Activated T-cell treated with anti-CD3 and anti-CD28 coated beads, Interleukin-2, amount 50 U/mL, for 24 hours (primary cell): ENCODE data around the gene GNL1.
A peak's percentile ranks its signal among the peaks of the same experiment; 100 is the strongest.
"Not testable (repeated sequence)": the region's sequence is repeated elsewhere in the genome, so short reads cannot be mapped to it uniquely, and the experiment has no call there.

Experiments used
- DNase-seq: peaks from one replicate; pipeline ENCODE4 v3.0.0-alpha.2; 2020
- H3K27ac Mint-ChIP-seq: 2 replicates; pipeline ENCODE4 v1.8.0; 2020; ENCODE audit warnings: mild to moderate bottlenecking, mixed read lengths
- H3K27me3 Mint-ChIP-seq: 2 replicates; pipeline ENCODE4 v1.8.0; 2020; ENCODE audit warnings: mixed read lengths
- H3K36me3 Mint-ChIP-seq: 2 replicates; pipeline ENCODE4 v1.8.0; 2020; ENCODE audit warnings: low read depth, mixed read lengths
- H3K4me1 Mint-ChIP-seq: 2 replicates; pipeline ENCODE4 v1.8.0; 2020; ENCODE audit warnings: low read depth, mixed read lengths
- H3K4me3 Mint-ChIP-seq: 2 replicates; pipeline ENCODE4 v1.8.0; 2020; ENCODE audit warnings: mild to moderate bottlenecking, moderate library complexity, mixed read lengths
- H3K9me3 Mint-ChIP-seq: 2 replicates; pipeline ENCODE4 v1.8.0; 2020; ENCODE audit warnings: mixed read lengths

Gene GNL1, protein sequence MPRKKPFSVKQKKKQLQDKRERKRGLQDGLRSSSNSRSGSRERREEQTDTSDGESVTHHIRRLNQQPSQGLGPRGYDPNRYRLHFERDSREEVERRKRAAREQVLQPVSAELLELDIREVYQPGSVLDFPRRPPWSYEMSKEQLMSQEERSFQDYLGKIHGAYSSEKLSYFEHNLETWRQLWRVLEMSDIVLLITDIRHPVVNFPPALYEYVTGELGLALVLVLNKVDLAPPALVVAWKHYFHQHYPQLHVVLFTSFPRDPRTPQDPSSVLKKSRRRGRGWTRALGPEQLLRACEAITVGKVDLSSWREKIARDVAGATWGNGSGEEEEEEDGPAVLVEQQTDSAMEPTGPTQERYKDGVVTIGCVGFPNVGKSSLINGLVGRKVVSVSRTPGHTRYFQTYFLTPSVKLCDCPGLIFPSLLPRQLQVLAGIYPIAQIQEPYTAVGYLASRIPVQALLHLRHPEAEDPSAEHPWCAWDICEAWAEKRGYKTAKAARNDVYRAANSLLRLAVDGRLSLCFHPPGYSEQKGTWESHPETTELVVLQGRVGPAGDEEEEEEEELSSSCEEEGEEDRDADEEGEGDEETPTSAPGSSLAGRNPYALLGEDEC

DNA sequence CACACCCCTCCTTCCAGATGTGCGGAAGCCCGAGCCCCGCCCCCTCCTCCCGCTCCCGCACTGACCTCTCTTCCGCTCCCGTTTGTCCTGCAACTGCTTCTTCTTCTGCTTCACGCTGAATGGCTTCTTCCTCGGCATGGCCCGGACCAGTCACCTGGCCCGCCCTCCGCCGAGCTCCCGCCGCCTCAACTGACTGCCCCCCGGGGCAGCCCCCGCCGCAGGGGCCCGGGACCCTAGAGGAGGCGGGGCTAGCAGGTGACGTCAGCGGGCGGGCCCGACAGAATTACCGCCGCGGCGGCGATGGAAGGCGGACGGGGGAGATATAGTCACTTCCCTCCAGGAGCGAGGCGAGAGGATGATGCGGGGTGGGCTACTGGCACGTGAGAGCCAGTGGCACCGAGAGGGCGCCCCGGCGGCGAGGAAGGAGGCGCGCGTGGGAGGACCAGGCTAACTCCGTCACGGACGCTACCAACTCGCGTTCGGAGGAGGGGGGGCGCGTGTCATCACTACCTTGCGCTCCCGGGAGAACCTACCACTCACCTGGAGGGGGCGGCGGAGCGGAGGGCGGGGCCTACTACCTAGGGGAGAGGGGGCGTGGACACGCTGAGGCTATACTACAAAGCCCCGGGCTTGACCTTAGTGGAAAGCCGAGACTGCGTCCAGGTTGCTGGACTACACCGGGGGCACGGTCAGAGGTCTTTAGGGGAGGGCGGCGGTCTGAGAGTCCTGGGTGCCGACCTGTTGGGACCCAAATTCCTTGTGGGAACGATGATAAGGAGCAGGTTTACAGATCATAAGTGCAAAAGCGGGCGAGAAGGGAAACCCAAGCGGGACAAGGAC, at the start of gene GNL1:
Gene GNL1 (minus strand): TSS at position 424 of the 840 bp plus-strand sequence. CDS start 286 bp downstream, at position 138.
- H3K27ac Mint-ChIP-seq = peak within 1 kb of the TSS; percentile 99
- no peaks in the 10 kb centered on the region for H3K9me3 Mint-ChIP-seq
- peaks cover 97% of the 10 kb centered on the region for H3K36me3 Mint-ChIP-seq
- peaks cover 48% of the 10 kb centered on the region for H3K4me1 Mint-ChIP-seq
- peak; percentile 99 for DNase-seq
- no peaks in the 10 kb centered on the region for H3K27me3 Mint-ChIP-seq
- H3K4me3 Mint-ChIP-seq = peak within 1 kb of the TSS; percentile 96

DNA sequence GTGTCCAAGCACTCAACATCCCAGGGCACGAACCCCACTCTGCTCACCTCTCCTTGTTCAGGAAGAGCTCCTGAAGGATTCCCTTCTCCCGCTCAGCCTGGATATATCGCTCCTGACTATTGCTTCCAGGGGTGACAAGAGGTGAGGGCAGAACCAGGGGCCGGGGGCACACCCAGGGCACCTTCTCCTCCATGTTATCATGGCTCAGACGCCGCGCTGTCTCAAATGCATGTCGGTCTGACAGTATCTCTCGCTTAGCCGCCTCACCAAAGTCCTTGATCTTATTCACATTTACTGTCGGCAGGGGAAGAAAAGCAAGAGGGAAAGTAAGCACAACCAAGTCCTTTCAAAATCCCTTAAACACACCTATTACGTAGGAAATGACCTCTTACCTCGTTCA, 47.7 kb upstream of the GNL1 start:
- Mint-ChIP-seq H3K4me1 (peaks cover 33% of the 10 kb centered on the region), H3K27ac (peak overlapping the region; percentile 50), H3K36me3 (peaks cover 99% of the 10 kb centered on the region), H3K9me3 (no peaks in the 10 kb centered on the region), H3K4me3 (no peak overlapping the region), H3K27me3 (no peaks in the 10 kb centered on the region)
- no peak for DNase-seq

DNA sequence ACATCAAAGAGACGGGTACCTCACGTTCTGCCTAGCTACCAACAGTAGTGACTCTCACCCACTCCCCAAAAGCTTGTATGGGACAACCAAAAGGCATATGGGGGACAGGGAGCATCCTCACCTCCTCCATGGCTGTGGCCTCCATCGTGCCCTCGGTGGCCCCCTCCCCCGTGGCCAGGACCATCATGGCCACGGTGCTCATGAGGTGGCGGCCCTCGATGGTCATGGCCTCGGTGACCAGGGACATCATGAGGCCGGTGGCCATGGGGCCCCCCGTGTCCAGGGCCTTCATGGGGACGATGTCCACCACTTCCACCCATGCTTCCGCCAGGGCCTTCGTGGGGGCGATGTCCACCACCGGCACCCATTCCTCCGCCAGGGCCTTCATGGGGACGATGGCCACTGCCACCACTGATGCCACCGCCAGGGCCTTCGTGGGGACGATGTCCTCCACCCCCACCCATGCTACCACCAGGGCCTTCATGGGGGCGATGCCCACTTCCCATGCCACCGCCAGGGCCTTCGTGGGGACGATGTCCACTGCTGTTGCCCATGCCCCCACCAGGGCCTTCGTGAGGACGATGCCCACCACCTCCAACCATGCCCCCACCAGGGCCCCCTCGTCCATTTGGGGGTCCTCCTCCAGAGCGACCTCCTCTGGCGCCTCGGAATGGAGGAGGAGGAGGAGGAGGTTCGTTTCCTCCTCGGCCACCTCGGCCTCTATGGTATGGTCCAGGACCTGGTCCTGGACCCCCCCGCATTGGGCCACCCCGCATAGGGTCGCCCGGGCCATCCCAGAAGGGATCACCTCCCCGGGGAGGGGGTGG, 45.7 kb upstream of the GNL1 start:
- Mint-ChIP-seq H3K36me3 (peaks cover 95% of the 10 kb centered on the region), H3K4me3 (no peak overlapping the region), H3K27me3 (no peaks in the 10 kb centered on the region), H3K27ac (peak overlapping the region; percentile 78), H3K4me1 (peaks cover 29% of the 10 kb centered on the region), H3K9me3 (no peaks in the 10 kb centered on the region)
- no peak for DNase-seq

DNA sequence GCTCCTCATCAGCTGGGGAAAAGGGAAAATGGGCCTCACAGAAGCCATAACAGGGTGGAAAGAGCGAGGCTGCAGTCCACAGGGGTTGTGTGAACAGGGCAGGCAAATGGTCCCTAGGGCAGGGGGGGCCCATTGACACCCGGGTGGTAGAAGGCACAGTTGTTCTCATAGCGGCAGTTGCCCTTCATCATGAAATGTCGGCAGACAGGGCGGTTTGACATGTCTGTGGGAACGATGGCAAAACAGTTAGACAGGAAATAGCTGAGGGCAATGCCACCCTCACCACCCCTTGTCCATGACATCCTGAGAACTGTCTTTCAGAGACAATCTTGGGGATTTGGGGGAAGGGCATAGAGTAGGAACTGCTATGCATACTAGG, 45.1 kb upstream of the GNL1 start:
- Mint-ChIP-seq H3K4me1 (peaks cover 27% of the 10 kb centered on the region), H3K4me3 (no peak overlapping the region), H3K36me3 (peaks cover 95% of the 10 kb centered on the region), H3K27ac (peak overlapping the region; percentile 78), H3K9me3 (no peaks in the 10 kb centered on the region), H3K27me3 (no peaks in the 10 kb centered on the region)
- no peak for DNase-seq

DNA sequence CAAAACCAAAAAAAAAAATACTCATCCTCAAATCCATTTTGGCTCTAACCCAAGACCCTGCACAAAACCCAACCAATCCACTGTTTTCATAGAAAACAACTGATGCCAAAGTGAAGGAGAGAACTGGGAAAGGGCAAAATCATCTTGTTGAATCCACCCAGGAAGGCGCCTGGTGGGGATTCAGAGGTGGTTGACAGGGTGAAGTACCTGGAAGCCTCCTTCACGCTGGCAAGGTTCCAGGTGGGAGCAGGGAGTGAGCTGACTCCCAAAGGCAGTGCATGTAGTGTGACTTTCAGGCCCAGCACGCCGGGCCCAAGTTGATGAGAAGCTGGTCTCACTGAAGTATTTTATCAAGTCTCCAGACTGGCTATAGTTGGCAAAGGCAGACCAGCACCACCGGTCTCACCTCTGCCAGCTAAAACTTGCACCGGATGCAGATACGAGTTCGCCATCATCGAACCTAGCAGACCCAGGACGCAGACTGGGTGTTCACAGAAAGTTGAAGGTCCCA, 44.2 kb upstream of the GNL1 start:
- Mint-ChIP-seq H3K4me1 (peaks cover 21% of the 10 kb centered on the region), H3K27me3 (no peaks in the 10 kb centered on the region), H3K4me3 (no peak overlapping the region), H3K27ac (peak overlapping the region; percentile 57), H3K9me3 (no peaks in the 10 kb centered on the region), H3K36me3 (peaks cover 88% of the 10 kb centered on the region)
- no peak for DNase-seq

DNA sequence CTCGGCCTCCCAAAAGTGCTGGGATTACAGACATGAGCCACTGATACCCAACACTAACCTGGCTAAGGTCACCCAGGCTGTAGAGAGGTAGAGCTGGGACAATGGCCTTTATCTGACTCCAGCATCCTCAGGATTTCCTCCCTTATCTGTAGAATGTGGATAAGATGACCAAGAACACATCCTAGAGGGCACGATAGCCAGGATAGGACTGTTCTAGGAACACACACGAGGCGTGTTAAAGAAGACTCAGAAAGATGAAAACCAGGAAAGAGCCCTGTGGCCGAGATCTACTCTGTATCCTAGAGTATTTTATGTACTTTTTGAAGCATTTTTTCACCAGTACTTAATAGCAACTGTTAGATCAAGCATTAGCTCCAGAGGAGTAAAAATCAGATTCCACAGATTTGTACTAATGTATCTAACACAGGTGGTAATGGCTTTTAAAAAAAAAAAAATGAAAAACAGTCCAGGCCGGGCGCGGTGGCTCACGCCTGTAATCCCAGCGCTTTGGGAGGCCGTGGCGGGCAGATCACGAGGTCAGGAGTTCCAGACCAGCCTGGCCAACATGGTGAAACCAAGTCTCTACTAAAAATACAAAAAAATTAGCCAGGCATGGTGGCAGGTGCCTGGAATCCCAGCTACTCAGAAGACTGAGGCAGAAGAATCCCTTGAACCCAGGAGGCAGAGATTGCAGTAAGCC, 43.5 kb upstream of the GNL1 start:
- no peak for DNase-seq
- Mint-ChIP-seq H3K27ac (peak overlapping the region; percentile 57), H3K9me3 (no peaks in the 10 kb centered on the region), H3K36me3 (peaks cover 88% of the 10 kb centered on the region), H3K4me1 (peaks cover 23% of the 10 kb centered on the region), H3K27me3 (no peaks in the 10 kb centered on the region), H3K4me3 (no peak overlapping the region)

DNA sequence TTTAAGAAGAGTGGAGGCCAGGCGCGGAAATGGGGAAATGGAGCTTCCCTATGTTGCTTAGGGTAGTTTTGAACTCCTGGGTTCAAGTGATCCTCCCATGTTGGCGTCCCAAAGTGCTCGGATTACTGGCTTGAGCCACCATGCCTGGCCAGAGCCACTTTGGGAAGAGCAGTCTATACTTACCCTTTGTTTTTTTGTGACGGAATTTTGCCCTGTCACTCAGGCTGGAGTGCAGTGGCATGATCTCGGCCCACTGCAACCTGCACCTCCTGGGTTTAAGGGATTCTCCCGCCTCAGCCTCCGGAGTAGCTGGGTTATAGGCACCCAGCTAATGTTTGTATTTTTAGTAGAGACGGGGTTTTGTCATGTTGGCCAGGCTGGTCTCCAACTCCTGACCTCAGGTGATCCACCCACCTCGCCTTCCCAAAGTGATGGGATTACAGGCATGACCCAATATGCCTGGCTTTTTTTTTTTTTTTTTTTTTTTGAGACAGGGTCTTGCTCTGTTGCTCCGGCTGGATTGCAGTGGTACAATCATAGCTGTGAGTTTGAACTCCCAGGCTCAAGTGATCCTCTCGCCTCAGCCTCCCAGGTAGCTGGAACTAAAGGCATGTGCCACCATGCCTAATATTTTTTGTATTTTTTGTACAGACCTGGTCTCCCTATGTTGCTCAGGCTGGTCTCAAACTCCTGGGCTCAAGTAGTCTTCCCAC, 42.8 kb upstream of the GNL1 start:
- H3K4me3 Mint-ChIP-seq = no peak overlapping the region
- peaks cover 20% of the 10 kb centered on the region for H3K4me1 Mint-ChIP-seq
- H3K9me3 Mint-ChIP-seq = no peaks in the 10 kb centered on the region
- H3K27ac Mint-ChIP-seq = peak overlapping the region; percentile 67
- no peak for DNase-seq
- no peaks in the 10 kb centered on the region for H3K27me3 Mint-ChIP-seq
- peaks cover 88% of the 10 kb centered on the region for H3K36me3 Mint-ChIP-seq

DNA sequence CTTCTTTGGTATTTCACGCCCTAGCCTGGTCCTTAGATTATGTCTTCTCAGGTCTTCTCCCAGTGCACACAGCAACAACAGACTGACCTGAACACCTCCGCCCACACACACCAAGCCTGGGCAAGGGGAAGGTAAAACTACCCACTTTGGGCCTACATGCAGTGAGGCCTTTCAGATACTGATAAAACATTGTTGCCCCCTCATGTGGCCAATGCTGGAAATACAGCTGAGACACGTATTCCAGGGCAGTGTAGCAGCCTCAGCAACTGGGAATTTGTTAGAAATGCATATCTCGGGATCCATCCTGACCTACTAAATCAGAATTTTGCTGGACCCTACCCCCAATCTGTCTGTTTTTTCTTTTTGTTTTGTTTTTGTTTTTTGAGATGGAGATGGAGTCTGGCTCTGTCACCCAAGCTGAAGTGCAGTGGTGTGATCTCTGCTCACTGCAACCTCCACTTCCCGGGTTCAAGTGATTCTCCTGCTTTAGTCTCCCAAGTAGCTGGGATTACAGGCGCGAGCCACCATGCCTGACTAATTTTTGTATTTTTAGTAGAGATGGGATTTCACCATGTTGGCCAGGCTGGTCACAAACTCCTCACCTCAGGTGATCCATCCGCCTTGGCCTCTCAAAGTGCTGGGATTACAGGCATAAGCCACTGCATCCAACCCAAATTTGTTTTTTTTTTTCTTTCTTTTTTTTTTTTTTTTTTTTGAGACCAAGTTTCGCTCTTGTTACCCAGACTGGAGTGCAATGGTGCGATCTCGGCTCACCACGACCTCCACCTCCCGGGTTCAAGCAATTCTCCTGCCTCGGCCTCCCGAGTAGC, 41.2 kb upstream of the GNL1 start:
- not testable (repeated sequence) for H3K9me3 Mint-ChIP-seq, H3K27me3 Mint-ChIP-seq, H3K4me3 Mint-ChIP-seq
- H3K36me3 Mint-ChIP-seq = peaks cover 86% of the 10 kb centered on the region
- H3K4me1 Mint-ChIP-seq = peaks cover 11% of the 10 kb centered on the region
- peak overlapping the region; percentile 68 for H3K27ac Mint-ChIP-seq
- peak; percentile 81 for DNase-seq

DNA sequence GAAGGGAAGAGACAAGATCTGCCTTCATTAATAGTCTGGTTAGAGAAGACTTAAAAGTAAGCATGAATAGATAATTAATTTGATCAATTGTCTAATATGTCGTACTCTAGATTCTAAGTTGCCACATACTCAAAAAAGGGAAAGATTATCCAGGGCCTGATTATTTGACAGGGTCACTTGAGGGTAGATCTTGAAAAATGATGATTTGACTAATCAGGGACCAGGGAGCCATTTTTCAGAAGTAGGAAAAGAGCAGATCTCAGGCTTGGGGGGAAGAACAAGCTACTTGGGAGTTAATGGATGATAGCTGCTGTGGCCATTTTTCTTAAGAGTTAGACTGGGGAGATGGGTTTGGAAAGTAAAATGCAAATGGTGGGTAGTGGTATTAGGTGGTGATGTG, 36.0 kb upstream of the GNL1 start:
- H3K4me3 Mint-ChIP-seq = no peak overlapping the region
- peaks cover 91% of the 10 kb centered on the region for H3K36me3 Mint-ChIP-seq
- DNase-seq = no peak
- H3K4me1 Mint-ChIP-seq = peaks cover 14% of the 10 kb centered on the region
- H3K27ac Mint-ChIP-seq = peak overlapping the region; percentile 0
- no peaks in the 10 kb centered on the region for H3K9me3 Mint-ChIP-seq
- no peaks in the 10 kb centered on the region for H3K27me3 Mint-ChIP-seq

DNA sequence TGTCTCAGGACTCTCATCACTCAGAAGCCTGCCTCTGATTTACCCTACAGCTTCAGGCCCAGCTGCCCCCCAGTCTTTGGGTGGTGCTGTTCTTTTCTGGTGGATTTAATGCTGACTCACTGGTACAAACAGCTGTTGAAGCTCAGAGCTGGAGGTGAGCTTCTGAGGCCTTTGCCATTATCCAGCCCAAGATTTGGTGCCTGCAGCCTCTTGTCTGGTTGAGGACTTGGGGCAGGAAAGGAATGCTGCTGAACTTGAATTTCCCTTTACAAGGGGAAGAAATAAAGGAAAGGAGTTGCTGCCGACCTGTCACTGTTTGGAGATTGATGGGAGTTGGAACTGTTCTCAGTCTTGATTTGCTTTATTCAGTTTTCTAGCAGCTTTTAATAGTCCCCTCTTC, 34.7 kb upstream of the GNL1 start:
- H3K27me3 Mint-ChIP-seq = no peaks in the 10 kb centered on the region
- no peak overlapping the region for H3K4me3 Mint-ChIP-seq
- H3K36me3 Mint-ChIP-seq = peaks cover 96% of the 10 kb centered on the region
- no peaks in the 10 kb centered on the region for H3K9me3 Mint-ChIP-seq
- peaks cover 10% of the 10 kb centered on the region for H3K4me1 Mint-ChIP-seq
- DNase-seq = no peak
- peak overlapping the region; percentile 78 for H3K27ac Mint-ChIP-seq

DNA sequence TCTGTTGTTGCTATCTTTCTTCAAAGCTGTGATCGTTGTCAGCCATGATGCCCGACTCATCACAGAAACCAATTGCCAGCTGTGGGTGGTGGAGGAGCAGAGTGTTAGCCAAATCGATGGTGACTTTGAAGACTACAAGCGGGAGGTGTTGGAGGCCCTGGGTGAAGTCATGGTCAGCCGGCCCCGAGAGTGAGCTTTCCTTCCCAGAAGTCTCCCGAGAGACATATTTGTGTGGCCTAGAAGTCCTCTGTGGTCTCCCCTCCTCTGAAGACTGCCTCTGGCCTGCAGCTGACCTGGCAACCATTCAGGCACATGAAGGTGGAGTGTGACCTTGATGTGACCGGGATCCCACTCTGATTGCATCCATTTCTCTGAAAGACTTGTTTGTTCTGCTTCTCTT, 34.2 kb upstream of the GNL1 start:
- Mint-ChIP-seq H3K4me3 (no peak overlapping the region), H3K9me3 (no peaks in the 10 kb centered on the region), H3K4me1 (peaks cover 10% of the 10 kb centered on the region), H3K36me3 (peaks cover 99% of the 10 kb centered on the region), H3K27ac (peak overlapping the region; percentile 78), H3K27me3 (no peaks in the 10 kb centered on the region)
- no peak for DNase-seq

DNA sequence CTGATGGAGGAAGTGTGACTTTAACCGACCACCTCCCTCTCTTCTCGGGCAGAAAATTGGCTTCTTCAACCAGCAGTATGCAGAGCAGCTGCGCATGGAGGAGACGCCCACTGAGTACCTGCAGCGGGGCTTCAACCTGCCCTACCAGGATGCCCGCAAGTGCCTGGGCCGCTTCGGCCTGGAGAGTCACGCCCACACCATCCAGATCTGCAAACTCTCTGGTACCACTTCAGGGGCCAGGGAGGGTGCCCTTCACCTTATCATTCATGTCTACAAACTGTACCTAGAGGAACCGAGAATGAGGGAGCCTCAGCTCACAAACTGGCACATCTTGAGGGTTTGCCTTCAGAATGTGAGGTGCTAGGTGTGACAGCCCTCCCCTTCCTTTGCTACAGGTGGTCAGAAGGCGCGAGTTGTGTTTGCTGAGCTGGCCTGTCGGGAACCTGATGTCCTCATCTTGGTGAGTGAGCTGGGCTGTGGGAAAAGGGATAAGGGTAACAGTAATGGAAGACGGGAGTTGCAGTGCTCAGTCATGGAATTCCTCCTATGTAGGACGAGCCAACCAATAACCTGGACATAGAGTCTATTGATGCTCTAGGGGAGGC, 33.6 kb upstream of the GNL1 start:
- H3K27me3 Mint-ChIP-seq = no peaks in the 10 kb centered on the region
- H3K36me3 Mint-ChIP-seq = peaks cover 99% of the 10 kb centered on the region
- no peaks in the 10 kb centered on the region for H3K9me3 Mint-ChIP-seq
- H3K27ac Mint-ChIP-seq = peak overlapping the region; percentile 78
- H3K4me1 Mint-ChIP-seq = peaks cover 8% of the 10 kb centered on the region
- no peak overlapping the region for H3K4me3 Mint-ChIP-seq
- no peak for DNase-seq
